Right ventricle myocardium superior (tissue), 1 donor: ENCODE data around the gene DGKI. TPM values are rescaled to one million over a fixed set of nuclear protein-coding genes. Genes with fewer than 3 reads are reported as not detected.
"Not testable (repeated sequence)": the region's sequence is repeated elsewhere in the genome, so short reads cannot be mapped to it uniquely, and the experiment has no call there.

Source experiments
- ATAC-seq: fragments of 200-7000 bp; cut with Tn5 transposase; one replicate; pipeline ENCODE4 v1.9.1; 2020; ENCODE audit warnings: mild to moderate bottlenecking; ENCODE audit not compliant: poor library complexity
- DNase-seq: peaks from one replicate; pipeline ENCODE4 v3.0.0-alpha.2; 2020
- intact Hi-C: fragments of 100-400 bp; cut with DNase I; formaldehyde crosslinking; loops from one replicate; pipeline ENCODE4 v1.11.2; 2022
- total RNA-seq: library from RNA; stranded (reverse); fragmentation: NEBNext Ultra II Directional; extraction: Animal tissue kit (Norgen Biotek cat#: 25700); gene quantifications from one replicate; pipeline ENCODE4 v1.2.1, GENCODE V29; 2021
- donor health status: DM: no; HTN: yes; CAD: no; lungs with severe emphysema.

The DGKI gene
- total RNA-seq, 1 donor from 2014 or later: 1.4 TPM

DNA sequence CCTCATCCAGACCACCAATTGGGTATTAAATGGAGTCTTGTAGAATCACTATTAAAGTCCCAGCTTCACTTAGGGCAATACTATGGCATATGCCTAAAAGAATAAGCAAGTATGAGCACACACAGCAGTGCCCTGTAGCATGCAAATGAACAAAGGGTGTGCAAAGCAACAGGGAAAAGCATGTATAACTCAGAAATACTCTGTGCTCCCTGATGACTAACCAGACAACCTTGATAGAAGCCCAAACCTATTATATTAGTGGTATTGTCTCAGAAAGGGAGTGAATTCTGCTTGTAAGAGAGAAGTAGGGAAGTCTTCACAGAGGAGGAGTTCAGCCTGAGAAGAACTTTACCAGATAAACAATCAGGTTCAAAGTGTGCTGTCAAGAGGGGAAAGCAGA lies 131.2 kb downstream of the DGKI start:
- no peak for DNase-seq

DNA sequence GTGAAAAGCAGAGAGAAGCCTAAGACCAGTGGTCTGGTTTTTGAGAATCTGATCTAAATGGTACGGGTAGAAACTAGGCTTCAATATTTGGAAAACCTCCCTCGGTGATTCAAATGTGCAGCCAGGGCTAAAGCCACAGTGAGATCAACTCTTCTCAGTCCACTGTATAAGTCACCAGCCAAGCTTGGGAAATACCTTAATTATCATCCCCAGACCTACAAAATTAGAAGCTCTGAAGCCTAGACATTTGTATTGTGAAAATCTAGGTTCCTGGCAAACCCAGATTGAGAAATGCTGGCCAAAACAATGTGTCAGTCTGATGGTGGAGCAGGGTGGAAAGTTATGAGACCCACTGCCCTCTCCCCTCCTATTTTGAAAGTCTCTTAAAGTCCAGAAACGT lies 131.7 kb downstream of the DGKI start:
- intact Hi-C loops: no loop called here
- DNase-seq: no peak
- ATAC-seq: no peak

More for the DNA sequence above, 131.2 kb downstream of the DGKI start:
- intact Hi-C loops: no loop called here
- no peak for ATAC-seq

GRCh38 chr7:137706330-137706729 lies 140.4 kb downstream of the DGKI start:
- ATAC-seq, intact Hi-C loops, DNase-seq: not testable (repeated sequence)

DNA sequence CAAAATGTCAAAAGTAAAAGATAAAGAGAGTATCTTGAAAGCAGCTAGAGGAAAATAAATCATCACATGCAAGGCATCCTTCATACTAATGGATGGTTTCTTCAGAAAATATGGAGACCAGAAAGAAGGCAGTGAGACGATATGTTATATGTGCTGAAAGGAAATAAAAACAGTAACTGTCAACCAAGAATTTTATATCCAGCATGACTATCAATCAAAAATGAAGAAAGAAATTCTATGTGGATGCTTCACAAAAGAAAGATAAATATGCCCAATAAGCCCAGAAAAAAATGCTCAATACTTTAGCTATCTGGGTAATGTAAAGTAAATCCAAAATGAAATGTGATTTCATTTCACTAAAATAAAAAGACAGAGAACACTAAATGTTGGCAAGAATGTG lies 142.1 kb downstream of the DGKI start:
- DNase-seq (no peak), ATAC-seq (no peak)
- intact Hi-C loops: no loop called here

GRCh38 chr7:137703291-137704010 lies 143.3 kb downstream of the DGKI start:
- ATAC-seq (no peak), DNase-seq (no peak)
- intact Hi-C loops: no loop called here

GRCh38 chr7:137696988-137697387 lies 149.8 kb downstream of the DGKI start:
- intact Hi-C loops: no loop called here
- DNase-seq (no peak), ATAC-seq (no peak)

- intact Hi-C loops: no loop called here
- no peak for ATAC-seq
- DNase-seq: no peak
These were observed 150.4 kb downstream of the DGKI start for GRCh38 chr7:137696376-137696775.

- intact Hi-C loops: no loop called here
- ATAC-seq: no peak
- no peak for DNase-seq
These were observed 150.8 kb downstream of the DGKI start for GRCh38 chr7:137695942-137696341.

GRCh38 chr7:137695494-137695893 lies 151.3 kb downstream of the DGKI start:
- no peak for DNase-seq
- ATAC-seq: no peak
- intact Hi-C loops: no loop called here

DNA sequence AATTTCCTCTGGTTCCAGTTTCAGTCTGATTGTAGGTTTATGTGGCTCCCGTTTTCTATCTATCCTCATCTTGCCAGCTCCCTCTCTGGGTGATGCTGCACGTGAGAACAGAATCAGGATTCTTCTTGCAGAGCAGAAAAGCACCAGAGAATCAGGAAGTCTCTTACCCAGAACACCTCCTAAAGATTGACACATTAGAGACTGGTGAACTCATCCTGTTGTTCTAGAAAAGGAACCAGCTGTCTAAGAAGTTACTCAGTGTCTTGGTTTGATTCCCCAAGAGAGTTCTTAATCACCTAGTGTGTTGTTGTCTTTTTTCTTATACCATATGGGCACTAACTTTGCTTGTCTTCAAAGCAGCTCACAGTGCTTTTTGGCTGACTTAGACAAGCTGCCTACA lies 152.4 kb downstream of the DGKI start:
- intact Hi-C loops: no loop called here
- DNase-seq (no peak), ATAC-seq (no peak)

GRCh38 chr7:137692399-137692798 lies 154.4 kb downstream of the DGKI start:
- intact Hi-C loops: no loop called here
- no peak for DNase-seq
- no peak for ATAC-seq

- ATAC-seq: no peak
- intact Hi-C loops: no loop called here
- no peak for DNase-seq
These were observed 155.2 kb downstream of the DGKI start for GRCh38 chr7:137691566-137691965.

- no peak for DNase-seq
- no peak for ATAC-seq
- intact Hi-C loops: no loop called here
These were observed 156.1 kb downstream of the DGKI start for GRCh38 chr7:137690635-137691034.

- intact Hi-C loops: no loop called here
- no peak for ATAC-seq
- no peak for DNase-seq
These were observed 157.0 kb downstream of the DGKI start for GRCh38 chr7:137689761-137690160.

DNA sequence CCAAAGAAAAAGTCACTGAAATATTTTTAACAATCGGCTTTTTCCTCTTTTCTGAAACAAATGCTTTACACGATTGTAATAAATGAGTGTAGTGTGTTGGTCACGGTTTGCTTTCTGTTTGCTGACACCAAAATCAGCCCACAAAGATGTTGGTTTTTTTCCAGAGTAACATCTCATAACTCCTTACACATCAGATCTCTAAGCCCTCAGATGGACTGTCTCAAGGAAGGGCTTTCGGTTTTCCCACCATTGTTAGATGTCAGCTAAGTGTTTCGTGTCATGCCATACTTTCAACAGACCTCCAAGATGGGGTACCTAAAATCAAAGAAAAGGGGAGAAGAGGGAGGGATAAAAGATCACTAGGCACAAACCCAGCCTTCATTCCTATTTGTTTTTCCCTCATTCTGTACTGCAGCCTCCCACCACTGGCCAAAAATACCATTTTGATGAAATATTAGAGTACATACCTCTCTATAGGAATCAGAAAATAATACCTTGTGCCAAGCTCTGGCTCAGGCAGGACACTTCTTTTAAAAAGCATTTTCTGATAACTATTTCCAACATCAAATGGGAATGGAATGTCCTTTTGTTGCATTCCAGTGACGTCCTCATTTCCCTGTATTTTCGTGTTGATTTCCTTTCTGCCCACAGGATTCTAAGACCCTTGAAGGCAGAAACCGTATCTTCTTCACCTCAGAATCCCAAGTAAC lies 159.1 kb downstream of the DGKI start:
- ATAC-seq (no peak), DNase-seq (no peak)
- intact Hi-C loops: no loop called here

DNA sequence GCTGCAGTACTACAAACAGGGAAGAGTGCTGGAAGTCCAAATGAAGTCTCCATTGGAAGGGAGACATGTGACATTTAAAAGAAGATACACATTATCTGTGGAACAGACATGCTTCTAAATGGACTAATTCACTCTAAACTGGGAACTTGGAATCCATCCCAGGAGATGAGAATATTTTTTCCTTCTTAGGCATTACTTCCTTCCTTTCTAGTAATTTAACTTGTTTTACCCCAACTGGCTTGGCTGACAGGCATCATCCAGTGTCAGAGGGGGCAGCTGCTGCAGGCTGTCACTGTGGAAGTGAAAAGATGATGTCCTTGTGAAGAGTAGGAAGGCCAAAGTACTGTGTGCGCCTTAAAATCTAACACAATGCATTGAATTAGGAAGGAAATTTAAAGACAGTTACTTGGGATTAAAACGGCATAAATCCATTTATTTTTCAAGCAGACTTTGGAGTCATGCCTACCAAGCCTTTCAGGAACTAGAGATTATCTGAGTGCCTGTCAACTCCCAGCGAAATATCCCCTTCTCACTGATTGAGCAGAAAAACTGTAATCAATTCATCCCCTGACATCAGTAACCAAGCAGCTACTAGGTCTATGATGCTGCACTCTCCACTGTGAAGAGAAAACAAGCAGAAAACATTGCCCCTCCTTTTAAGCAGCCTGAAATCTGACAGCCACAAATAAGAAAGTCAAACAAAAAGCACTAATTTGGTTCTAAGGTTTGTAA lies 161.2 kb downstream of the DGKI start:
- intact Hi-C loops: no loop called here
- no peak for ATAC-seq
- no peak for DNase-seq

- intact Hi-C loops: no loop called here
- peak; percentile 73 for ATAC-seq
- peak; percentile 40 for DNase-seq
These were observed 162.0 kb downstream of the DGKI start for GRCh38 chr7:137684776-137685175.

- DNase-seq (no peak), ATAC-seq (no peak)
- intact Hi-C loops: no loop called here
These were observed 162.5 kb downstream of the DGKI start for GRCh38 chr7:137684316-137684715.

DNA sequence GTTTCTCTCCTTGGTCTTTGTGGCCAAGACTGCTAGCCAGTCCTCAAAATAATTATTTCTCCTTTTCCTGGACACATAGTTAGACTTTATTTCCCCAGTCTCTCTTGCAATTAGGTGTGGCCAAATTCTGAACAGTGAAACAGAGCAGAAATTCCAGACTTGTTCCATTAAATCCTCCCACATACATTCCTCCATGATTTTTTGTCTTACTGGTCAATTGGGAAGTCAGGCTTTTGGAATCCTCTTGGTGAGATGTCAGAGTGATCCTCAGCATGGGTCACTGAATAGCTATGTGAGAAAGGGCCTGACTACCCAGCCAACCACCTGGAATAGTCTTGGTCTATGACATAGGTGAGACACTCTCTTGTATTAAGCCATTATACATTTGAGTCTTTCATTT lies 164.2 kb downstream of the DGKI start:
- ATAC-seq (no peak), DNase-seq (no peak)
- intact Hi-C loops: no loop called here
